Measurements from ENCODE around the gene GPC5.
A peak's percentile ranks its signal among the peaks of the same experiment; 100 is the strongest.

Gene GPC5

DNA sequence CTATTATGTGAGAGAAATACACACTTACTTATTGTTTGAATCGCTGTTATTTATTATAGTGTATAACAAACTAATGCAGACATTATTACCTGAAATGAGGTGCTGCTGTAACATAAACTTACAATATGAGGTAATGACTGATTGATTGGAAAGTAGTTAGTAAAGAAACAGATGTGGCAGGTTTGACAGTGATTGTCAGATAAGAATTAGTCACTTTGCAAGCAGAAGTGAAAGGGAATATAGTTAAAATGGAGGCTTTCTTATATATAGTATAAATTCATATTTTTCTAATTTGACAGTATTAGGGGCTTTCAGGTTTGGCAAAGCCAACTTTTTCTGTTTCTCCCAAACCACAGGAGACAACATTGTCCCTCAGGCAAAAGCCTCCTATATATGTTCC is 30.3 kb upstream of the GPC5 start:
- ChIA-PET POLR2A (no interaction called here), CTCF (interaction anchor here (0.7 to 2.8 kb wide), 4 partner anchors 9 to 52 kb away, joined by 3 to 10 read pairs (median 4); no protein-coding TSS in a partner anchor)
- no peak for DNase-seq (ENCODE audit: extremely low spot score)
- TF ChIP-seq CTCF (IDR thresholded peaks at IDR 0.05; ENCODE audit: control extremely low read depth, extremely low read depth, low read depth, missing control alignments) = no peak

GRCh38 chr13:91368676-91369440 is 29.6 kb upstream of the GPC5 start:
- no peak for TF ChIP-seq CTCF (IDR thresholded peaks at IDR 0.05; ENCODE audit: control extremely low read depth, extremely low read depth, low read depth, missing control alignments)

GRCh38 chr13:91369441-91369831 is 29.0 kb upstream of the GPC5 start:
- CTCF ChIA-PET = interaction anchor here (1.1 to 2.8 kb wide), 3 partner anchors 11 to 22 kb away, joined by 4 to 10 read pairs (median 5); partner anchors contain the start of gene MIR17HG
- POLR2A ChIA-PET = no interaction called here
- no peak for TF ChIP-seq CTCF (IDR thresholded peaks at IDR 0.05; ENCODE audit: control extremely low read depth, extremely low read depth, low read depth, missing control alignments)
- DNase-seq (ENCODE audit: extremely low spot score) = no peak

More at GRCh38 chr13:91368676-91369440, 29.6 kb upstream of the GPC5 start:
- CTCF ChIA-PET = interaction anchor here (0.7 to 2.8 kb wide), 4 partner anchors 10 to 52 kb away, joined by 3 to 10 read pairs (median 4); partner anchors contain the start of gene MIR17HG
- no peak for DNase-seq (ENCODE audit: extremely low spot score)
- POLR2A ChIA-PET = no interaction called here

DNA sequence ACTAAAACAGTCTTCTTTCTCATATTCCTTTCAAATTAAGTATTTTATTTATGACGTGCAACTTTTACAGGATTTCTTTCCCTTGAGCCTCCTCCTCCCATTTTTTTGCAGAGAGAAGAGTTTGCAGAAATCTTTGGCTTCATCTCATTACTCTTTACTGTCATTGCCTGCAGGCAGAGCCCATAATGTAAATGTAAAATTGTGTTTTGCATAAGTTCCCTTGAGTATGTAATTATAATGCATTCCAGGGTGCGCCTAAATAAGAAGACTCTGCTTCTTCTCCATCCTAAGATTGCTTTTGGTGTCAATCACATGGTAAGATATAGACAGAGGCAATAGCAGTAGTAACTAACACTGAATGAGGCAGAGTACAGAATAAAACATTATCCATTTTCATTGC is 27.9 kb upstream of the GPC5 start:
- DNase-seq (ENCODE audit: extremely low spot score) = no peak
- no peak for TF ChIP-seq CTCF (IDR thresholded peaks at IDR 0.05; ENCODE audit: control extremely low read depth, extremely low read depth, low read depth, missing control alignments)
- ChIA-PET POLR2A (no interaction called here), CTCF (interaction anchor here (1.1 kb wide), 1 partner anchor 13 kb away, joined by 5 read pairs; no protein-coding TSS in a partner anchor)

DNA sequence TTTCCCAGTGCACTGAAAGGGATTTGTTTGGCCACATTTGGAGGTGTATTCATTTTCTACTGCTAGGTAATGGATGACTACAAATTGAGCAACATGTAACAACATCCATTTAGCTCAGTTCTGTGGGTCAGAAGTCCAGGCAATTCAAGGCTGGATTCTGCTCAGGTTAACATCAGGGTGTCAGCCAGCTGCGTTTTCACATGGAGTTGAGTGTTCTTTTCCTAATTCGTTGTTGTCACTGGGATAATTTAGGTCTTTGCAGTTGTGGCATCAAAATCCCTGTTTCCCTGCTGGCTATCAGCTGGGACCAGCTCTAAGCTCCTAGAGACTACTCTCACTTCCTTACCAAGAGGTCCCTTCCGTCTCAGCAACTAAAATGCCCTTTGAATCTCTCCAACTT is 25.5 kb upstream of the GPC5 start:
- CTCF ChIA-PET = interaction anchor here (0.6 to 1.9 kb wide), 5 partner anchors 8 to 23 kb away, joined by 3 to 5 read pairs (median 3); no protein-coding TSS in a partner anchor
- DNase-seq (ENCODE audit: extremely low spot score) = no peak
- POLR2A ChIA-PET = no interaction called here
- no peak for TF ChIP-seq CTCF (IDR thresholded peaks at IDR 0.05; ENCODE audit: control extremely low read depth, extremely low read depth, low read depth, missing control alignments)

DNA sequence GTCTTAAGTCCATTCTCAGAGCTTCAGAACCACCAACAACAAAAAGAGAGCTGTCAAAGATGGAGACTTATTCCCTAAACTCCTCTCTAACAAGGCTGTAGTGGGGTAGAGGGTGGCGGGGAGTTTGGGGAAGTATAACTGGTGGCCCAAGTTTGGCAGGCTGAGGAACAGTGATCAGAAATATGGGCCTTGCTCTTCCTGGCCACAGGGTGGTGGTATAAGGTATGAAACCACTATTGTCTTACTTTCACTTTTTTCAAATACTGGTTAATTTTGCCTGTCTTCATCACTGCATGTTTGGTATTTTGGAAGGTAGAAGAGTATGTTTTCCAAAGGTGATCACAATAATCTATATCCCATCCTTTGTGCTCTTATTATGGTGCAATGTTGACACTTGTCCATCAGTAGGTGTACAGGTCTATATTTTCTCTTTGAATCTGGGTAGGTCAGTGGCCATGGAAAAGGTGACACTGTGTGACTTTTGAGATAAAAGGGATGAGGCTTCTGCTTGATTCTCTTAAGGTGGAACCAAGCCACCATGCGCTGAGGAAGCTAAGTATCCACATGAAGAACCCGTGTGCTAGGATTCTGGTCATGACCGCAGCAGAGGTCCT is 23.2 kb upstream of the GPC5 start:
- peak; percentile 61 for TF ChIP-seq CTCF (IDR thresholded peaks at IDR 0.05; ENCODE audit: control extremely low read depth, extremely low read depth, low read depth, missing control alignments)
- CTCF ChIA-PET = interaction anchor here (0.7 to 2.3 kb wide), 10 partner anchors 11 to 348 kb away, joined by 3 to 15 read pairs (median 4); partner anchors contain the start of gene MIR17HG
- DNase-seq (ENCODE audit: extremely low spot score) = peak; percentile 57
- POLR2A ChIA-PET = interaction anchor here (0.7 kb wide), 1 partner anchor 13 kb away, joined by 3 read pairs; no protein-coding TSS in a partner anchor

All from GM10248 (cell line).